GM12801 (cell line): ENCODE measurements around the gene SERTAD1.

Experiments
- TF ChIP-seq, protein P1 (sequence below): IDR thresholded peaks from one replicate; pipeline ENCODE4 v1.5.1; 2011; ENCODE audit warnings: control low read depth; ENCODE audit not compliant: insufficient read length; ENCODE audit errors: extremely low read depth

Gene SERTAD1

DNA sequence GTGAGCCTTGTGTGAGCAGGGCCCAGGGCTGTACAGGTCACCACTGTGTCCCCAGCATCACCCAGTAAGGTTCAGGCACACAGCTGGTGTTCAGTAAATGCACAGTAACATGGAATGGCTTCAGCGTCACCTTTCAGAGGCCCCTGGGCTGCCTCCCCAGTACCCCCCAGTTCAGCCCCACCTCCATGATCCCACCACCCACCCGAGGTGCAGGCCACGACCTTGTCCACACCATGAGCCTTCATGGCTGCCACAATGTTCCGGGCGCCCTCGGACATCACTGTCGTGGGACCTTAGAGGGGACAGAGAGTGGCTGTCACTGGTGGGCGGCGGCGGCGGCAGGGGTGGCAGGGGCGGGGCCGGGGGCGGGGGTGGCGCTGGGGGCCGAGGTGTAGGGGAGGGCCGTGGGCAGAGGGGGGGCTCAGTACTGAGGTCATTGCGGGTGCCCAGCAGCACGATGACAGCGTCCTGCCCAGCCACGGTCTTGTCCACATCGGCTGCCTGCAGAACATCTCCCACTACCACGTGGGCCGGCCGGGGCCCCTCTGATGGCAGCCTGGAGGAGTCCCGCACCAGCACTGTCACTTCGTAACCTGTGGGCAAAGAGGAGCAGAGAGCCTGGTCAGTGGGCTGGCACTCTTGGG is 32.3 kb upstream of the SERTAD1 start:
- TF ChIP-seq, protein P1, sequence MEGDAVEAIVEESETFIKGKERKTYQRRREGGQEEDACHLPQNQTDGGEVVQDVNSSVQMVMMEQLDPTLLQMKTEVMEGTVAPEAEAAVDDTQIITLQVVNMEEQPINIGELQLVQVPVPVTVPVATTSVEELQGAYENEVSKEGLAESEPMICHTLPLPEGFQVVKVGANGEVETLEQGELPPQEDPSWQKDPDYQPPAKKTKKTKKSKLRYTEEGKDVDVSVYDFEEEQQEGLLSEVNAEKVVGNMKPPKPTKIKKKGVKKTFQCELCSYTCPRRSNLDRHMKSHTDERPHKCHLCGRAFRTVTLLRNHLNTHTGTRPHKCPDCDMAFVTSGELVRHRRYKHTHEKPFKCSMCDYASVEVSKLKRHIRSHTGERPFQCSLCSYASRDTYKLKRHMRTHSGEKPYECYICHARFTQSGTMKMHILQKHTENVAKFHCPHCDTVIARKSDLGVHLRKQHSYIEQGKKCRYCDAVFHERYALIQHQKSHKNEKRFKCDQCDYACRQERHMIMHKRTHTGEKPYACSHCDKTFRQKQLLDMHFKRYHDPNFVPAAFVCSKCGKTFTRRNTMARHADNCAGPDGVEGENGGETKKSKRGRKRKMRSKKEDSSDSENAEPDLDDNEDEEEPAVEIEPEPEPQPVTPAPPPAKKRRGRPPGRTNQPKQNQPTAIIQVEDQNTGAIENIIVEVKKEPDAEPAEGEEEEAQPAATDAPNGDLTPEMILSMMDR = no peak

DNA sequence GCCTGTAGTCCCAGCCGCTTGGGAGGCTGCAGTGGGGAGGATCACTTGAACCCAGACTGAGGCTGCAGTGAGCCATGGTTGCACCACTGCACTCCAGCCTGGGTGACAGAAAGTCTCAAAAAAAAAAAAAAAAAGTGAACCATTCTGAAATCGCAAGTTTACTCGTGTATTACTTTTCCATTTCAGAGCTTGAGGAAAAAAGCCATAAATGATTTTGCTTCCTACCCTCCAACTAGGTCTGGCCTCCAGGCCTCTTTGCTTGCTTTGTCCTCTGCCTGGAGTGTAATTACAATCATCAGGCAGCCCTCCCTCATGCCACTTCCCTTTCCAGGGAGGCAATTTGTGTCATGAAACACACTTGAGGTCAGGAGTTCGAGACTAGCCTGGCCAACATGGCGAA is 31.3 kb upstream of the SERTAD1 start:
- TF ChIP-seq, protein P1 = no peak

DNA sequence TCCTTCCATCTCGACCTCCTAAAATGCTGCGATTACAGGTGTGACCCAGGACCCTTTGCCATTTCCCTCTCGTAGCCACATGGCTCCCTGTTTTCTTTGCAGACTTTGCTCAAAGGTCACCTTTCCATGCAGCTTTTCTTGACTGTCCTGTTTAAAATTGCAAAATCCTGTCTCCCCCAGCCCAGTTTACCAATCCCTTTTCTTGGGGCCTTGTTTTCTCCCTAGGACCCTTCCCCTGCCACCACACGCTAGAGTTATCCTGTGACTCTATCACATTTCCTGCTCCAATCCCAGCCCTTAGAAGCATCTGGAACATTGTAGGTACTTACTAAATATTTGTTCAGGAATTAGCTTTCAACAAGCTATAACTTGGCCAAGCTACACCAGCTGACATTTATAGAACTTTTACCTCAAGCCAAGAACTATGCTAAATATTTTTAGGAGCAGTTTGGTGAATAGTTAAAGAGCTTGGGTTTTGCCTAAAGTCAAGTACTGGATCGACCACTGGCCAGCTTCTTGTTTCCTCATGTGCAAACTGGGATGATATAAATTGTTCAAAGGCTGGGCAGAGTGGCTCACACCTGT is 27.5 kb upstream of the SERTAD1 start:
- TF ChIP-seq, protein P1 = no peak

DNA sequence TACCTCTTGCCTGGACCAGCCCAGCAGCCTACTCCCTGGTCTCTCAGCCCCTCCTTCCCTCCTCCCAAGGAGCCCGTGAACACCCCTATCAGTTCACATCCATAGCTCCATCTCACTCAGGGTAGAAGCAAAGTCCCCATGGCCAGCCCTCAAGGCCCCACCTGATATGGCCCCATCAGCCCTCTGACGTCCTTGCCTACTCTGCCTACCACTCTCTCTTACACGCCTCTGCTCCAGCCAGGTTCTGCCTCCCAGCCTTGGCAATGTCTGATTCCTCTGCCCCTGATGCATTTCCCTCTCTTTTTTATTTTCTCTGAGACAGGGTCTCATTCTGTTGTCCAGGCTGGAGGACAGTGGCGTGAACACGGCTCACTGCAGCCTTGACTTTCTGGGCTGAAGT is 26.2 kb upstream of the SERTAD1 start:
- TF ChIP-seq, protein P1 = no peak

DNA sequence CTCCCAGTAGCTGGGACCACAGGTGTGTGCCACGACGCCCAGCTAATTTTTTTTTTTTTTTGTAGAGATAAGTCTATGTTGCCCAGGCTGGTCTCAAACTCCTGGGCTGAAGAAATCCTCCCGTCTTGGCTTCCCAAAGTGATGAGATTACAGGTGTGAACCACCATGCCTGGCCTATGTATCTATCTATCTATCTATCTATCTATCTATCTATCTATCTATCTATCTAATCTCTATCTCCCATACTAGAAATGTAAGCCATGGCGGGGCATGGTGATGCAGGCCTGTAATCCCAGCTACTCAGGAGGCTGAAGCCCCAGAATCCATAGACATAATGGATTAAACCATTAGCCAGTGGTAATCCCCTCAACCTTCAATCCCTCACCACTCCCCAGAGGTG is 24.9 kb upstream of the SERTAD1 start:
- TF ChIP-seq, protein P1 = no peak

DNA sequence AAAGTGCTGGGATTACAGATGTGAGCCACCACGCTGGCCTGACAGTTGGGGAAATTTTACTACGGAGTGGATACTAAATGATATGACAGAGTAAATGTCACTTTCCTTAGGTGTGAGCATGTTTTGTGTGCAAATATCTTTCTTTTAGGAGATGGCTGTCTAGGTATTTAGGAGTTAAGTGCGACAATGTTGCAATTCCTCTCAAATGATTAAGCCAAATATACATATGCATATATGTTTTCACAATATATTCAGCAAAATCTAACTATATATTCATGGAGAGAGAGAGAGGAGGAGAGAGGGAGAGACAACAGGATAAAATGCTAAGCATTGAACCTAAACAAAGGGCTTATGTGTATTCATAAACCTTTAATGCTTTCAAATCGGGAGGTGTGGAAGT is 23.7 kb upstream of the SERTAD1 start:
- TF ChIP-seq, protein P1 = no peak

DNA sequence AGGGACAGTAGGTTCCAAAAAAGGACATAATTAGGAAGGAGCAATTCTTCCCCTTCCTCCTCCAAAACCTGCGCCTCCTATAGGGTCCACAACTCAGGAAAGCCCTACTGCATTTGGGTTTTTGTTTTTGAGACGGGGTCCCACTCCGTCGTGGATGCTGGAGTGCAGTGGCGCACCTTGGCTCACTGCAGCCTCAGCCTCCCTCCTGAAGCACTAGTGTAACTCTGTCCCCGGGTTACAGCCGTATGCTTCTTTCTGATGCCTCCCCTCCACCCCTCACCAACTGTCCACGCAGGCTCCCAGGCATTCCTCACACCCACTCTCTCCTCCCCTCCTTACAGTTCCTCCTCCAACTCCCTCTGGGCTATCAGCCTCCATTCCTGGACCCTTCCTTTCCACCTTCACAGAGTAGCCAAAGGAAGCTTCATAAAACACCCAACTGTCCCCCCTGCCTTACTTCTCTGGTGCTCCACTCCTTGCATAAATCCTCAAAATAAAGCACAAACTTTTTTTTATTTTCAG is 20.5 kb upstream of the SERTAD1 start:
- TF ChIP-seq, protein P1 = no peak
